Measurements from ENCODE around the gene GTF2B. TPM values are rescaled to one million over a fixed set of nuclear protein-coding genes. Genes with fewer than 3 reads are reported as not detected.
"Not testable (repeated sequence)": the region's sequence is repeated elsewhere in the genome, so short reads cannot be mapped to it uniquely, and the experiment has no call there.

The GTF2B gene
- total RNA-seq, 1 experiment from 2014 or later: 27.0 TPM

- CTCF ChIA-PET: no interaction called here
- Histone ChIP-seq H3K4me1 (ENCODE audit: control insufficient read depth, insufficient read depth, low read length) (no peaks in the 10 kb centered on the region), H3K4me3 (ENCODE audit: low read depth in 2 of 2, low read length in 2 of 2) (no peak overlapping the region), H3K27me3 (ENCODE audit: control insufficient read depth, insufficient read depth, low read length) (no peaks in the 10 kb centered on the region), H3K9me3 (ENCODE audit: control insufficient read depth, insufficient read depth, low read depth, low read length) (peaks cover 22% of the 10 kb centered on the region), H3K36me3 (ENCODE audit: control insufficient read depth, insufficient read depth, low read length) (no peaks in the 10 kb centered on the region), H3K27ac (ENCODE audit: low read length) (no peak overlapping the region)
- POLR2A ChIA-PET: no interaction called here
- no peak for TF ChIP-seq TCF7L2 (IDR thresholded peaks at IDR 0.05; ENCODE audit: low read depth, low read length)
- TF ChIP-seq SIN3A (IDR thresholded peaks at IDR 0.05; ENCODE audit: borderline replicate concordance, insufficient read depth, low read depth, low read length): no peak
- no peak for TF ChIP-seq REST (IDR thresholded peaks at IDR 0.05; ENCODE audit: insufficient read depth in 1 of 2, low read depth in 2 of 2, low read length in 1 of 2)
- no peak for TF ChIP-seq POLR2AphosphoS5 (IDR thresholded peaks at IDR 0.05; ENCODE audit: low read depth, low read length)
- TF ChIP-seq CTCF (IDR thresholded peaks at IDR 0.05): no peak
- intact Hi-C loops (cut with micrococcal nuclease; ENCODE audit: unreplicated experiment) (no loop called here), in situ Hi-C loops (cut with HindIII; ENCODE audit: low pct_unique_long_range_greater_than_20kb, low sequenced_read_pairs) (no loop called here)
- ATAC-seq: no peak
- no peak for DNase-seq (ENCODE audit: low read depth, low spot score)
- no TSS peak for BruUV-seq (replicated peaks)
Measured at GRCh38 chr1:88917321-88918025, 26.1 kb upstream of the GTF2B start.

DNA sequence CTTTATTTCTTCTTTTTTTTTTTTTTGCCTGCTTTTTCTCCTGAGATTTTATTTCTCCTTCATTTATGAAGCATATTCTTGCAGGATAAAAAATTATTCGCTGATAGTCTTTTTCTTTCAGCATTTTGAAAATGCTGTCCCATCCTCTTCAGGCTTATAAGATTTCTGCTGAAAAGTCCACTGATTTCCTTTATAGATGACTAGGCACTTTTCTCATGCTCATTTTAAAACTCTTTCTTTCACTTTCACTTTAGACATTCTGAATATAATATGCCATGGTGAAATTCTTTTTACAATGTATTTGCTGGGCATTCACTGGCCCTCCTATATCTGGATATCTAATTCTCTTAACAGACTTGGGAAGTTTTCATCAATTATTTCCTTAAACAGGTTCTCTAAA is 25.5 kb upstream of the GTF2B start:
- Histone ChIP-seq H3K4me1 (ENCODE audit: control insufficient read depth, insufficient read depth, low read length) (no peaks in the 10 kb centered on the region), H3K4me3 (ENCODE audit: low read depth in 2 of 2, low read length in 2 of 2) (no peak overlapping the region), H3K27me3 (ENCODE audit: control insufficient read depth, insufficient read depth, low read length) (no peaks in the 10 kb centered on the region), H3K36me3 (ENCODE audit: control insufficient read depth, insufficient read depth, low read length) (no peaks in the 10 kb centered on the region), H3K9me3 (ENCODE audit: control insufficient read depth, insufficient read depth, low read depth, low read length) (peaks cover 22% of the 10 kb centered on the region), H3K27ac (ENCODE audit: low read length) (no peak overlapping the region)
- in situ Hi-C loops (cut with HindIII; ENCODE audit: low pct_unique_long_range_greater_than_20kb, low sequenced_read_pairs) (no loop called here), intact Hi-C loops (cut with micrococcal nuclease; ENCODE audit: unreplicated experiment) (no loop called here)
- ATAC-seq (no peak), DNase-seq (ENCODE audit: low read depth, low spot score) (no peak)
- POLR2A ChIA-PET: no interaction called here
- CTCF ChIA-PET: no interaction called here
- BruUV-seq (replicated peaks): no TSS peak
- TF ChIP-seq TCF7L2 (IDR thresholded peaks at IDR 0.05; ENCODE audit: low read depth, low read length): no peak
- no peak for TF ChIP-seq SIN3A (IDR thresholded peaks at IDR 0.05; ENCODE audit: borderline replicate concordance, insufficient read depth, low read depth, low read length)
- TF ChIP-seq POLR2AphosphoS5 (IDR thresholded peaks at IDR 0.05; ENCODE audit: low read depth, low read length): no peak
- TF ChIP-seq CTCF (IDR thresholded peaks at IDR 0.05): no peak
- TF ChIP-seq REST (IDR thresholded peaks at IDR 0.05; ENCODE audit: insufficient read depth in 1 of 2, low read depth in 2 of 2, low read length in 1 of 2): no peak

DNA sequence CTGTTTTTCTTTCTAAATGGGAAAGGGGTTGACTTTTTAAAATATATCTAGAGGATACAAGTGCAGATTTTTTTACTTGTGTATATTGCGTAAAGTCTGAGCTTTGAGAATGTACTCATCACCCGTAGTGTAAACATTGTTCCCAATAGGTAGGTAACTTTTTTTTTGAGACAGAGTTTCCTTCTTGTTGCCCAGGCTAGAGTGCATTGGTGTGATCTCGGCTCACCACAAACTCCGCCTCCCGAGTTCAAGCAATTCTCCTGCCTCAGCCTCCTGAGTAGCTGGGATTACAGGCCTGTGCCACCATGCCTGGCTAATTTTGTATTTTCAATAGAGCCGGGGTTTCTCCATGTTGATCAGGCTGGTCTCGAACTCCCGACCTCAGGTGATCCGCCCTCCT is 20.4 kb upstream of the GTF2B start:
- H3K36me3 ChIP-seq (ENCODE audit: control insufficient read depth, insufficient read depth, low read length); in situ Hi-C loops (cut with HindIII; ENCODE audit: low pct_unique_long_range_greater_than_20kb, low sequenced_read_pairs); H3K27ac ChIP-seq (ENCODE audit: low read length); H3K9me3 ChIP-seq (ENCODE audit: control insufficient read depth, insufficient read depth, low read depth, low read length); intact Hi-C loops (cut with micrococcal nuclease; ENCODE audit: unreplicated experiment); ATAC-seq; H3K4me1 ChIP-seq (ENCODE audit: control insufficient read depth, insufficient read depth, low read length); POLR2A ChIA-PET; H3K27me3 ChIP-seq (ENCODE audit: control insufficient read depth, insufficient read depth, low read length); BruUV-seq (replicated peaks); DNase-seq (ENCODE audit: low read depth, low spot score); H3K4me3 ChIP-seq (ENCODE audit: low read depth in 2 of 2, low read length in 2 of 2); CTCF ChIA-PET: not testable (repeated sequence)

All from Panc1 (cell line).